Tibial nerve (tissue), 3 donors: Measurements from ENCODE around the gene GNS.

Experiments used
- POLR2A ChIP-seq, 2 donors: fragments of 450-650 bp; IDR thresholded peaks; one replicate each; pipeline ENCODE4 v1.6.1; 2017; ENCODE audit warnings: antibody characterized with exemption in 2 of 2, mild to moderate bottlenecking in 2 of 2, moderate library complexity in 2 of 2
- TF ChIP-seq, protein P1 (sequence below), 5 experiments: fragments of 200-600 bp in 3 of 5; fragments of 450-650 bp in 2 of 5; sonication (generic) in 3 of 5; IDR thresholded peaks; one replicate each; pipeline ENCODE4 v1.5.1; 2016 to 2019; ENCODE audit warnings: antibody characterized with exemption in 5 of 5, mild to moderate bottlenecking in 3 of 5, moderate library complexity in 2 of 5

DNA sequence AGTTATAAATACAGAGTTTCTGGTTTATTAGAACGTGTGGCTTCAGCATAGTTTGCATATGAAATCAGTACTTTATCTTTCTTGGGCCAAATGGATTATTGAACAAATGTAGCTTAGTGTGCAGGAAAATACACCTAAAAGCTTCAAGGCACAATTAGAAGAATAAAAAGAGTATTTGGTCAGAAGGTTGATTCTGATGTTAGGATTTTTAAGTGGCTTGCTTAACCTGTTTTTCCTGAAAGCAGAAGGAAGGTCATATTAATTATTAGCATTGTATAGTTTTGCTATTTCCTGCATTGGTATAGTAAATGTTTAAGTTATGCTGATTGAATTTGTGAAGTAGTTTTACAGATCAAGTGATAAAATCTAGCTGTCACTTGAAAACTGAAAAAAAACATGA, 31.0 kb upstream of the GNS start:
- TF ChIP-seq, protein P1, sequence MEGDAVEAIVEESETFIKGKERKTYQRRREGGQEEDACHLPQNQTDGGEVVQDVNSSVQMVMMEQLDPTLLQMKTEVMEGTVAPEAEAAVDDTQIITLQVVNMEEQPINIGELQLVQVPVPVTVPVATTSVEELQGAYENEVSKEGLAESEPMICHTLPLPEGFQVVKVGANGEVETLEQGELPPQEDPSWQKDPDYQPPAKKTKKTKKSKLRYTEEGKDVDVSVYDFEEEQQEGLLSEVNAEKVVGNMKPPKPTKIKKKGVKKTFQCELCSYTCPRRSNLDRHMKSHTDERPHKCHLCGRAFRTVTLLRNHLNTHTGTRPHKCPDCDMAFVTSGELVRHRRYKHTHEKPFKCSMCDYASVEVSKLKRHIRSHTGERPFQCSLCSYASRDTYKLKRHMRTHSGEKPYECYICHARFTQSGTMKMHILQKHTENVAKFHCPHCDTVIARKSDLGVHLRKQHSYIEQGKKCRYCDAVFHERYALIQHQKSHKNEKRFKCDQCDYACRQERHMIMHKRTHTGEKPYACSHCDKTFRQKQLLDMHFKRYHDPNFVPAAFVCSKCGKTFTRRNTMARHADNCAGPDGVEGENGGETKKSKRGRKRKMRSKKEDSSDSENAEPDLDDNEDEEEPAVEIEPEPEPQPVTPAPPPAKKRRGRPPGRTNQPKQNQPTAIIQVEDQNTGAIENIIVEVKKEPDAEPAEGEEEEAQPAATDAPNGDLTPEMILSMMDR (IDR thresholded peaks at IDR 0.05): no peak
- TF ChIP-seq POLR2A (IDR thresholded peaks at IDR 0.05): no peak
